Fibroblast of upper back skin (primary cell): Measurements from ENCODE around the gene PLSCR5.
A peak's percentile ranks its signal among the peaks of the same experiment; 100 is the strongest.

Experiments used
- DNase-seq: peaks from one replicate; pipeline ENCODE4 v3.0.0-alpha.2; 2013

Gene PLSCR5

GRCh38 chr3:146581951-146582467 is 23.1 kb downstream of the PLSCR5 start:
- no peak for DNase-seq

- DNase-seq = no peak
Observed at GRCh38 chr3:146581080-146581601, 24.0 kb downstream of the PLSCR5 start.

GRCh38 chr3:146577662-146578061 is 27.5 kb downstream of the PLSCR5 start:
- DNase-seq = peak; percentile 64

GRCh38 chr3:146575636-146576035 is 29.5 kb downstream of the PLSCR5 start:
- no peak for DNase-seq

GRCh38 chr3:146574173-146574572 is 31.0 kb downstream of the PLSCR5 start:
- no peak for DNase-seq

- DNase-seq = no peak
Observed at GRCh38 chr3:146569314-146569713, 35.8 kb downstream of the PLSCR5 start.

- no peak for DNase-seq
Observed at GRCh38 chr3:146566138-146566537, 39.0 kb downstream of the PLSCR5 start.

GRCh38 chr3:146561879-146562278 is 43.3 kb downstream of the PLSCR5 start:
- DNase-seq = peak; percentile 24

GRCh38 chr3:146561463-146561862 is 43.7 kb downstream of the PLSCR5 start:
- no peak for DNase-seq

GRCh38 chr3:146560678-146561077 is 44.5 kb downstream of the PLSCR5 start:
- no peak for DNase-seq

GRCh38 chr3:146559388-146559787 is 45.8 kb downstream of the PLSCR5 start:
- DNase-seq = no peak

- no peak for DNase-seq
Observed at GRCh38 chr3:146558781-146559180, 46.4 kb downstream of the PLSCR5 start.

- no peak for DNase-seq
Observed at GRCh38 chr3:146557745-146558144, 47.4 kb downstream of the PLSCR5 start.

GRCh38 chr3:146555311-146555710 is 49.8 kb downstream of the PLSCR5 start:
- no peak for DNase-seq

GRCh38 chr3:146554151-146554760 is 50.9 kb downstream of the PLSCR5 start:
- peak; percentile 57 for DNase-seq

GRCh38 chr3:146550743-146551510 is 54.2 kb downstream of the PLSCR5 start:
- DNase-seq = peak; percentile 90

GRCh38 chr3:146550070-146550615 is 55.0 kb downstream of the PLSCR5 start:
- no peak for DNase-seq

- no peak for DNase-seq
Observed at GRCh38 chr3:146547235-146547835, 57.8 kb downstream of the PLSCR5 start.

- no peak for DNase-seq
Observed at GRCh38 chr3:146546366-146546965, 58.7 kb downstream of the PLSCR5 start.

GRCh38 chr3:146544929-146545528 is 60.1 kb downstream of the PLSCR5 start:
- no peak for DNase-seq

GRCh38 chr3:146544002-146544928 is 60.9 kb downstream of the PLSCR5 start, which contains the start of gene PLSCR1:
Gene PLSCR1 (minus strand): TSS chr3:146544607. CDS start chr3:146536552, 8,055 bp downstream.
- peak; percentile 95 for DNase-seq
